ENCODE data around the gene NIPAL1.

GRCh38 chr4:48035952-48036351, 19.4 kb downstream of the NIPAL1 start:
- TF ChIP-seq ARNTL (CRISPR knock-in tag; IDR thresholded peaks at IDR 0.05; ENCODE audit: borderline replicate concordance, low read depth): no peak
- no peak for TF ChIP-seq ISL1 (CRISPR knock-in tag; IDR thresholded peaks at IDR 0.05)
- TF ChIP-seq SNAI2 (CRISPR knock-in tag; IDR thresholded peaks at IDR 0.05): no peak
- TF ChIP-seq ZFP3 (CRISPR knock-in tag; IDR thresholded peaks at IDR 0.05): no peak
- TF ChIP-seq CSDC2 (CRISPR knock-in tag; IDR thresholded peaks at IDR 0.05): no peak
- no peak for TF ChIP-seq ZNF565 (CRISPR knock-in tag; conservative IDR thresholded peaks at IDR 0.05; ENCODE audit: low read depth)
- no peak for TF ChIP-seq ZC3H10 (CRISPR knock-in tag; IDR thresholded peaks at IDR 0.05)
- TF ChIP-seq PATZ1 (CRISPR knock-in tag; IDR thresholded peaks at IDR 0.05; ENCODE audit: borderline replicate concordance): no peak
